WTC11 (cell line): Measurements from ENCODE around the gene EDIL3. TPM values are rescaled to one million over a fixed set of nuclear protein-coding genes. Genes with fewer than 3 reads are reported as not detected.

Source experiments
- ATAC-seq: fragments of 200-7000 bp; cut with Tn5 transposase; 2 replicates; pipeline ENCODE4 v1.10.0; 2021; ENCODE audit warnings: mild to moderate bottlenecking, moderate library complexity
- CTCF ChIA-PET: fragments of 300-600 bp; sonication (Branson Sonifier 250); formaldehyde crosslinking; loops from one replicate; lab custom pipeline; 2021; ENCODE audit warnings: antibody characterized with exemption; lab: Charles Lee
- POLR2A ChIA-PET: fragments of 350-600 bp; sonication (Branson Sonifier 250); formaldehyde crosslinking; loops from one replicate; lab custom pipeline; 2021; ENCODE audit warnings: antibody characterized with exemption; lab: Charles Lee
- DNase-seq: peaks from one replicate; pipeline ENCODE4 v3.0.0; 2021; ENCODE audit warnings: low spot score
- H3K27ac Mint-ChIP-seq: 2 replicates; pipeline ENCODE4 v1.8.0; 2021; ENCODE audit warnings: mixed read lengths
- H3K27me3 Mint-ChIP-seq: 2 replicates; pipeline ENCODE4 v1.8.0; 2021; ENCODE audit warnings: low read depth, mild to moderate bottlenecking, moderate library complexity, mixed read lengths
- H3K36me3 Mint-ChIP-seq: 2 replicates; pipeline ENCODE4 v1.8.0; 2021; ENCODE audit warnings: mixed read lengths
- H3K4me1 Mint-ChIP-seq: 2 replicates; pipeline ENCODE4 v1.8.0; 2022; ENCODE audit warnings: mixed read lengths
- H3K4me3 Mint-ChIP-seq: 2 replicates; pipeline ENCODE4 v1.8.0; 2021; ENCODE audit warnings: mild to moderate bottlenecking, moderate library complexity, mixed read lengths
- H3K9me3 Mint-ChIP-seq: 2 replicates; pipeline ENCODE4 v1.8.0; 2021; ENCODE audit warnings: mixed read lengths
- ATF2 ChIP-seq: sonication (generic); formaldehyde crosslinking; IDR thresholded peaks from 2 replicates; pipeline ENCODE4 v1.8.1; 2022; ENCODE audit warnings: low read depth, missing genetic modification reagents, borderline replicate concordance
- CBFB ChIP-seq: sonication (generic); formaldehyde crosslinking; IDR thresholded peaks from 2 replicates; pipeline ENCODE4 v1.8.1; 2022; ENCODE audit warnings: mild to moderate bottlenecking, low read depth, missing genetic modification reagents
- CDX4 ChIP-seq: fragments of 250-450 bp; sonication (Bioruptor Pico); IDR thresholded peaks from 2 replicates; pipeline ENCODE4 v1.9.0; 2021; ENCODE audit warnings: moderate library complexity, mild to moderate bottlenecking, inconsistent platforms, borderline replicate concordance
- GTF2I ChIP-seq: fragments of 250-450 bp; sonication (Bioruptor Pico); conservative IDR thresholded peaks from 2 replicates; pipeline ENCODE4 v1.4.0; 2021; ENCODE audit warnings: mild to moderate bottlenecking
- MYBL2 ChIP-seq: sonication (generic); formaldehyde crosslinking; IDR thresholded peaks from 2 replicates; pipeline ENCODE4 v1.8.1; 2023; ENCODE audit warnings: mild to moderate bottlenecking, moderate library complexity, missing genetic modification reagents
- NFATC4 ChIP-seq: fragments of 250-450 bp; sonication (Bioruptor Pico); IDR thresholded peaks from 2 replicates; pipeline ENCODE4 v1.9.0; 2021; ENCODE audit warnings: mild to moderate bottlenecking
- OVOL2 ChIP-seq: fragments of 250-450 bp; sonication (Bioruptor Pico); IDR thresholded peaks from 2 replicates; pipeline ENCODE4 v1.9.0; 2021; ENCODE audit warnings: mild to moderate bottlenecking, borderline replicate concordance
- PREB ChIP-seq: sonication (generic); formaldehyde crosslinking; IDR thresholded peaks from 2 replicates; pipeline ENCODE4 v1.8.1; 2022; ENCODE audit warnings: mild to moderate bottlenecking, missing genetic modification reagents, moderate library complexity, borderline replicate concordance
- SMAD3 ChIP-seq: sonication (generic); formaldehyde crosslinking; IDR thresholded peaks from 2 replicates; pipeline ENCODE4 v1.8.0; 2022; ENCODE audit warnings: missing genetic modification reagents, mild to moderate bottlenecking, borderline replicate concordance
- SMAD4 ChIP-seq: sonication (generic); formaldehyde crosslinking; IDR thresholded peaks from 2 replicates; pipeline ENCODE4 v1.8.0; 2022; ENCODE audit warnings: mild to moderate bottlenecking, missing genetic modification reagents
- TCF7 ChIP-seq: sonication (generic); formaldehyde crosslinking; IDR thresholded peaks from 2 replicates; pipeline ENCODE4 v1.8.0; 2022; ENCODE audit warnings: mild to moderate bottlenecking, low read depth, missing genetic modification reagents, moderate library complexity
- TEAD1 ChIP-seq: sonication (generic); formaldehyde crosslinking; IDR thresholded peaks from 2 replicates; pipeline ENCODE4 v1.8.0; 2022; ENCODE audit warnings: mild to moderate bottlenecking, missing genetic modification reagents
- ZNF263 ChIP-seq: sonication (generic); formaldehyde crosslinking; IDR thresholded peaks from 2 replicates; pipeline ENCODE4 v1.8.1; 2022; ENCODE audit warnings: low read depth, mild to moderate bottlenecking, moderate library complexity, missing genetic modification reagents
- ZNF281 ChIP-seq: sonication (generic); formaldehyde crosslinking; IDR thresholded peaks from 2 replicates; pipeline ENCODE4 v1.8.0; 2023; ENCODE audit warnings: mild to moderate bottlenecking, missing genetic modification reagents
- ZNF317 ChIP-seq: sonication (generic); formaldehyde crosslinking; IDR thresholded peaks from 2 replicates; pipeline ENCODE4 v1.8.1; 2023; ENCODE audit warnings: low read depth, mild to moderate bottlenecking, moderate library complexity, missing genetic modification reagents, borderline replicate concordance
- ZNF396 ChIP-seq: fragments of 250-450 bp; sonication (Bioruptor Pico); IDR thresholded peaks from 2 replicates; pipeline ENCODE4 v1.8.0; 2021; ENCODE audit warnings: mild to moderate bottlenecking, moderate library complexity, borderline replicate concordance
- ZNF532 ChIP-seq: fragments of 250-450 bp; sonication (Bioruptor Pico); IDR thresholded peaks from 2 replicates; pipeline ENCODE4 v1.9.0; 2021; ENCODE audit warnings: mild to moderate bottlenecking, borderline replicate concordance
- total RNA-seq: library from RNA; stranded (reverse); gene quantifications from 3 replicates; pipeline ENCODE4 v1.2.3, GENCODE V29; 2021
- TF ChIP-seq, protein P1 (sequence below): sonication (generic); formaldehyde crosslinking; IDR thresholded peaks from 2 replicates; pipeline ENCODE4 v1.8.1; 2023; ENCODE audit warnings: mild to moderate bottlenecking, missing genetic modification reagents, borderline replicate concordance
- TF ChIP-seq, protein P2 (sequence below): sonication (generic); formaldehyde crosslinking; conservative IDR thresholded peaks from 2 replicates; pipeline ENCODE4 v1.8.1; 2022; ENCODE audit warnings: mild to moderate bottlenecking, missing genetic modification reagents
- TF ChIP-seq, protein P3 (sequence below): sonication (generic); formaldehyde crosslinking; IDR thresholded peaks from 2 replicates; pipeline ENCODE4 v1.8.1; 2023; ENCODE audit warnings: mild to moderate bottlenecking, missing genetic modification reagents

The EDIL3 gene
- total RNA-seq, 1 experiment from 2014 or later: 48.3 TPM

DNA sequence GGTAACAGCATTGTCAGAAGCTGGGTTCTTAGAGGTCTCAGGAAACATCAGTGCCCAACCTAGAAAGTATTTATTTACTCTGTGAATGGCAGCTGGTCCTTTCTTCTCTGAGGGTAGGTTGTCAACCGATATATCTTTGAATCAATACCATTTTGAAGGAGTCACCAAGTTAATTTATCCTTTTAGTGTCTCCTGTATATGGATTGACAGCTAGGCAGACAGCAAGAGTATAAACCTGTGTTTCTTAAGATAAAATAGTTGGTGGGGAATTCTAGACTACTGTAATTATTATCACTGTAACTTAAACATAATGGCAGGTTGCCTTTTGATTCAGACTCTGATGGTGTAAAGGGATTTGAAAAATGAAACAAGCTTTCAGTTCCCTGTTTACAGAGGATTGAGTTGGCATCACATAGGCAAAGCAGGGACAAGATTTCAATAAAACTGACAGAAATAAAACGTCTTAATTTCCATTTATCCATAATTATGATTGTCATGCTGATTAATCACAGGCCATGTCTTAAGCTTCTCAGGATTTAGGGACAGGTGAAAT, 473.2 kb downstream of the EDIL3 start:
- Mint-ChIP-seq H3K27ac (no peak overlapping the region), H3K36me3 (no peaks in the 10 kb centered on the region), H3K4me3 (no peak overlapping the region), H3K27me3 (no peaks in the 10 kb centered on the region), H3K4me1 (peaks cover 6% of the 10 kb centered on the region), H3K9me3 (no peaks in the 10 kb centered on the region)
- POLR2A ChIA-PET: no interaction called here
- TF ChIP-seq OVOL2 (CRISPR knock-in tag) (no peak), ATF2 (CRISPR knock-in tag) (no peak), NFATC4 (CRISPR knock-in tag) (no peak), GTF2I (CRISPR knock-in tag) (no peak), TEAD1 (CRISPR knock-in tag) (no peak), SMAD3 (no peak), SMAD4 (CRISPR knock-in tag) (no peak), ZNF317 (no peak), PREB (CRISPR knock-in tag) (no peak), CBFB (CRISPR knock-in tag) (no peak), CDX4 (CRISPR knock-in tag) (no peak), TCF7 (CRISPR knock-in tag) (no peak), ZNF263 (CRISPR knock-in tag) (no peak), ZNF532 (CRISPR knock-in tag) (no peak), MYBL2 (CRISPR knock-in tag) (no peak), ZNF281 (no peak), ZNF396 (CRISPR knock-in tag) (no peak)
- TF ChIP-seq, protein P1, sequence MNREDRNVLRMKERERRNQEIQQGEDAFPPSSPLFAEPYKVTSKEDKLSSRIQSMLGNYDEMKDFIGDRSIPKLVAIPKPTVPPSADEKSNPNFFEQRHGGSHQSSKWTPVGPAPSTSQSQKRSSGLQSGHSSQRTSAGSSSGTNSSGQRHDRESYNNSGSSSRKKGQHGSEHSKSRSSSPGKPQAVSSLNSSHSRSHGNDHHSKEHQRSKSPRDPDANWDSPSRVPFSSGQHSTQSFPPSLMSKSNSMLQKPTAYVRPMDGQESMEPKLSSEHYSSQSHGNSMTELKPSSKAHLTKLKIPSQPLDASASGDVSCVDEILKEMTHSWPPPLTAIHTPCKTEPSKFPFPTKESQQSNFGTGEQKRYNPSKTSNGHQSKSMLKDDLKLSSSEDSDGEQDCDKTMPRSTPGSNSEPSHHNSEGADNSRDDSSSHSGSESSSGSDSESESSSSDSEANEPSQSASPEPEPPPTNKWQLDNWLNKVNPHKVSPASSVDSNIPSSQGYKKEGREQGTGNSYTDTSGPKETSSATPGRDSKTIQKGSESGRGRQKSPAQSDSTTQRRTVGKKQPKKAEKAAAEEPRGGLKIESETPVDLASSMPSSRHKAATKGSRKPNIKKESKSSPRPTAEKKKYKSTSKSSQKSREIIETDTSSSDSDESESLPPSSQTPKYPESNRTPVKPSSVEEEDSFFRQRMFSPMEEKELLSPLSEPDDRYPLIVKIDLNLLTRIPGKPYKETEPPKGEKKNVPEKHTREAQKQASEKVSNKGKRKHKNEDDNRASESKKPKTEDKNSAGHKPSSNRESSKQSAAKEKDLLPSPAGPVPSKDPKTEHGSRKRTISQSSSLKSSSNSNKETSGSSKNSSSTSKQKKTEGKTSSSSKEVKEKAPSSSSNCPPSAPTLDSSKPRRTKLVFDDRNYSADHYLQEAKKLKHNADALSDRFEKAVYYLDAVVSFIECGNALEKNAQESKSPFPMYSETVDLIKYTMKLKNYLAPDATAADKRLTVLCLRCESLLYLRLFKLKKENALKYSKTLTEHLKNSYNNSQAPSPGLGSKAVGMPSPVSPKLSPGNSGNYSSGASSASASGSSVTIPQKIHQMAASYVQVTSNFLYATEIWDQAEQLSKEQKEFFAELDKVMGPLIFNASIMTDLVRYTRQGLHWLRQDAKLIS (CRISPR knock-in tag): no peak
- TF ChIP-seq, protein P2, sequence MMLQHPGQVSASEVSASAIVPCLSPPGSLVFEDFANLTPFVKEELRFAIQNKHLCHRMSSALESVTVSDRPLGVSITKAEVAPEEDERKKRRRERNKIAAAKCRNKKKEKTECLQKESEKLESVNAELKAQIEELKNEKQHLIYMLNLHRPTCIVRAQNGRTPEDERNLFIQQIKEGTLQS (CRISPR knock-in tag): no peak
- TF ChIP-seq, protein P3, sequence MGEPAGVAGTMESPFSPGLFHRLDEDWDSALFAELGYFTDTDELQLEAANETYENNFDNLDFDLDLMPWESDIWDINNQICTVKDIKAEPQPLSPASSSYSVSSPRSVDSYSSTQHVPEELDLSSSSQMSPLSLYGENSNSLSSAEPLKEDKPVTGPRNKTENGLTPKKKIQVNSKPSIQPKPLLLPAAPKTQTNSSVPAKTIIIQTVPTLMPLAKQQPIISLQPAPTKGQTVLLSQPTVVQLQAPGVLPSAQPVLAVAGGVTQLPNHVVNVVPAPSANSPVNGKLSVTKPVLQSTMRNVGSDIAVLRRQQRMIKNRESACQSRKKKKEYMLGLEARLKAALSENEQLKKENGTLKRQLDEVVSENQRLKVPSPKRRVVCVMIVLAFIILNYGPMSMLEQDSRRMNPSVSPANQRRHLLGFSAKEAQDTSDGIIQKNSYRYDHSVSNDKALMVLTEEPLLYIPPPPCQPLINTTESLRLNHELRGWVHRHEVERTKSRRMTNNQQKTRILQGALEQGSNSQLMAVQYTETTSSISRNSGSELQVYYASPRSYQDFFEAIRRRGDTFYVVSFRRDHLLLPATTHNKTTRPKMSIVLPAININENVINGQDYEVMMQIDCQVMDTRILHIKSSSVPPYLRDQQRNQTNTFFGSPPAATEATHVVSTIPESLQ (CRISPR knock-in tag): no peak
- TF ChIP-seq, all 79 proteins: peak for 0
- CTCF ChIA-PET: interaction anchor here (1.7 kb wide), 1 partner anchor 16 kb away, joined by 5 read pairs; no protein-coding TSS in a partner anchor
- ATAC-seq: no peak
- DNase-seq: no peak
